Effector memory CD4-positive, alpha-beta T cell (primary cell): ENCODE results near the gene NUFIP2.

Source experiments
- DNase-seq, 3 donors: peaks; one replicate each; pipeline ENCODE4 v3.0.0-alpha.2; 2020
- H3K27ac ChIP-seq: 2 replicates; pipeline ENCODE4 v1.7.0; 2013; ENCODE audit warnings: mild to moderate bottlenecking, low read length, moderate library complexity; ENCODE audit not compliant: insufficient read depth, poor library complexity, severe bottlenecking
- H3K27me3 ChIP-seq: replicated peaks from 2 replicates; pipeline ENCODE4 v1.7.0; 2013; ENCODE audit warnings: mild to moderate bottlenecking, low read length; ENCODE audit not compliant: insufficient read depth, control insufficient read depth, poor library complexity, severe bottlenecking
- H3K36me3 ChIP-seq: 2 replicates; pipeline ENCODE4 v1.7.0; 2013; ENCODE audit warnings: mild to moderate bottlenecking, low read length, moderate library complexity; ENCODE audit not compliant: control insufficient read depth, insufficient read depth
- H3K4me1 ChIP-seq: 2 replicates; pipeline ENCODE4 v1.7.0; 2013; ENCODE audit warnings: low read length, mild to moderate bottlenecking; ENCODE audit not compliant: control insufficient read depth, insufficient read depth, poor library complexity, severe bottlenecking
- H3K4me3 ChIP-seq: 2 replicates; pipeline ENCODE4 v1.7.0; 2013; ENCODE audit warnings: low read length, low read depth, mild to moderate bottlenecking; ENCODE audit not compliant: insufficient read depth, poor library complexity, severe bottlenecking
- H3K9me3 ChIP-seq: 2 replicates; pipeline ENCODE4 v1.7.0; 2013; ENCODE audit warnings: mild to moderate bottlenecking, low read length, moderate library complexity; ENCODE audit not compliant: control insufficient read depth

NUFIP2 gene

DNA sequence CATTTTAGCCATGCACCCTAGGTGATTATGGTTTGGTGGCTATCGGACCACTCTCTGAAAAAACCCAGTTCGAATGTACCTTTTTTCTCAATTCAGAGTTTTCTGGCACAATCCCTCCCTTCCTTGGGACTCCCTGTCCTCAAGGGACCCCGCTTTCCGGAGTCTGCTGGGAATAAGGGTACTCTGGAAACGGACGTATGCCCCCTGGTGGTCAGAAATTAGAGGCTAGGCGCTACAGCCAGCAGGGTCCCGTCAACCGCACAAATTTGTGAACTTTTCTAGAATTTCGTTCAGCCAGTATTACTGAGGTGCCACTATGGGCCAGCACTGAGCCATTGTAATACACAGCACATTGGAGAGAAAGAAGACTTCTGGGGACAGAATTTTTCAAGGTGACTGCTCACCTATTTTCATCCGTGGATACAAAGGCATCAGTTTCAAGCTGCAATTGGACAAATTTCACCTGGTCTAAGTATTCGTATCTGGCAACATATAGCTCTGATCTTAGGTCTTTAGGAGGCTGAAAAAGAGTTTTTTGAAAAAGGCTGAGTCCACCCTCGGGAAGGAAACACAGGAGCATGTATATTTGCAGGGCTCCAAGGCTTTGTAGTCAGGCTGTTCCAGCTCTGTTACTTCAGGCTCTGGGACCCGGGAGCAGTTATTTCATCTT, 74.4 kb downstream of the NUFIP2 start:
- Histone ChIP-seq H3K27me3 (no peaks in the 10 kb centered on the region), H3K4me3 (no peak overlapping the region), H3K9me3 (no peaks in the 10 kb centered on the region), H3K27ac (no peak overlapping the region), H3K4me1 (peaks cover 4% of the 10 kb centered on the region), H3K36me3 (no peaks in the 10 kb centered on the region)
- DNase-seq, result peak; percentile 36 to 58 (median 37)

DNA sequence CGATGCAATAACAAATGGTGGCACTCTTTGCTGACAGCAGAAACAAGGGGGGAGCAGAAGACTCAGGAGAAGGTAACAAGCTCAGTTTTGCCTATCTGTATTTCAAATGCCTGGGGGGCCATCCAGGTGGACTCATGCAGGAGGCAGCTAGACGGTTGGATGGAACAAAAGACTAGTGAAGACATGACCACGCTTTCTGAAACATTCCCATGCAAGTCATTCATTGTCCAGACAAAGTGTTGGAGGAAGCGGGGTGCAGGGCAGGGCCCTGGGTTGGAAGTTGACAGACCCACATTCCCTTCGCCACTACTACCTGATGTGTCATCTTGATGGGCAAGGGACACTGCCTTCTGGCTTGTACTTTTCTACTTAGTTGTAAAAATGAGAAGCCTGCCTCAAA, 77.1 kb downstream of the NUFIP2 start:
- H3K9me3 ChIP-seq, result no peaks in the 10 kb centered on the region
- no peaks in the 10 kb centered on the region for H3K27me3 ChIP-seq
- H3K27ac ChIP-seq, result no peak overlapping the region
- peaks cover 4% of the 10 kb centered on the region for H3K4me1 ChIP-seq
- H3K4me3 ChIP-seq, result no peak overlapping the region
- DNase-seq, result no peak
- no peaks in the 10 kb centered on the region for H3K36me3 ChIP-seq

DNA sequence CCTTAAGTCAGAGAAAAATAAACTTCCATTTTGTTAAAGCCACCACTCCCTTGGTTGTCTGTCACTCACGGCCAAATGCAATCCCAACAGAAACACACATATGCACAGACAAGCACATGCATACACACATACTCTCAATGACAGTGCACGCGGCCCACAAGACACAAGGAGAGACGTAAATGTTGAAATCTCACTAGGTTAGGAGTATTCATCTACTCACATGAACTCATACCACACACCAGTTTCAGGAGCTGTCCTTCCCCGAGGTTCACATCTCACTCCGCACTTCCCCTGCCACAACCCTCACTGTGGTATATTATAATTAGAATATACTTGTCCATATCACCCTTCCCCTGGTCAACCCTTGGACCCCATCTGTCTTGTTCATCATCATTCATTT, 77.8 kb downstream of the NUFIP2 start:
- Histone ChIP-seq H3K36me3 (no peaks in the 10 kb centered on the region), H3K27ac (no peak overlapping the region), H3K4me1 (peaks cover 4% of the 10 kb centered on the region), H3K4me3 (no peak overlapping the region), H3K27me3 (no peaks in the 10 kb centered on the region), H3K9me3 (no peaks in the 10 kb centered on the region)
- DNase-seq, result no peak

DNA sequence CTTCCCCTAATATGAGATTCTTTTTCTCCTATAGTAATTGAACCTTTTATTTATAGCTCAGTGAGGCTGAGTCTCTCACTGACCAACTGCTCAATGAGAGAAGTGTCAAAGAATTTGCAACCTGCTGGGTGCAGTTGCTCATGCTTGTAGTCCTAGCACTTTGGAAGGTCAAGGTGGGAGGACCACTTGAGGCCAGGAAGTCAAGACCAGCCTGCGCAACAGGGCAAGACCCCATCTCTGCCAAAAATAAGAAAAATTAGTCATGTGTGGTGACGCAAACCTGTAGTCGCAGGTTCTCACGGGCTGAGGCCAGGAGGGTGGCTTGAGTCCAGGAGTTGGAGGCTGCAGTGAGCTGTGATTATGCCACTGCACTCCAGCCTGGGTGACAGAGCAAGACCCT, 78.2 kb downstream of the NUFIP2 start:
- Histone ChIP-seq H3K27me3 (no peaks in the 10 kb centered on the region), H3K36me3 (no peaks in the 10 kb centered on the region), H3K9me3 (no peaks in the 10 kb centered on the region), H3K4me3 (no peak overlapping the region), H3K27ac (no peak overlapping the region), H3K4me1 (peaks cover 4% of the 10 kb centered on the region)
- DNase-seq, result no peak

DNA sequence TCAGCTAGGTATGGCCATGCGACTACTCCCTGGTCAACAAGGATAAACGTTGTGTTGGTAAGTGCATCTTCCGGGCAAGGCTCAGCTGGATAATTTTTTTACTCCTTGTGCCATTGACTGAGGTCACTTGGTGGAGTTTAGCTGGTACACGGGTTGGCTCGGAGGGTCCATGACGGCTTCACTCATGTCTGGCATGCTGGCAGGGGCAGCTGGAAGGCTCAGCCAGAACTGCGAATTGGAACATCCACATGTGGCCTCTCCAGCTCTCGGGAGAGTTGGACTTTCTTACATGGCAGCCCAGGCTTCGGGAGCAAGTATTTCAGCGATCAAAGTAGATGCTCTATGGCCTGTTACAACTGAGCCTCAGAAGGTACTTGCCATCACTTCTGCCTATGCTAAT, 78.8 kb downstream of the NUFIP2 start:
- no peaks in the 10 kb centered on the region for H3K27me3 ChIP-seq
- peaks cover 4% of the 10 kb centered on the region for H3K4me1 ChIP-seq
- H3K36me3 ChIP-seq, result no peaks in the 10 kb centered on the region
- no peaks in the 10 kb centered on the region for H3K9me3 ChIP-seq
- no peak for DNase-seq
- H3K4me3 ChIP-seq, result no peak overlapping the region
- no peak overlapping the region for H3K27ac ChIP-seq

DNA sequence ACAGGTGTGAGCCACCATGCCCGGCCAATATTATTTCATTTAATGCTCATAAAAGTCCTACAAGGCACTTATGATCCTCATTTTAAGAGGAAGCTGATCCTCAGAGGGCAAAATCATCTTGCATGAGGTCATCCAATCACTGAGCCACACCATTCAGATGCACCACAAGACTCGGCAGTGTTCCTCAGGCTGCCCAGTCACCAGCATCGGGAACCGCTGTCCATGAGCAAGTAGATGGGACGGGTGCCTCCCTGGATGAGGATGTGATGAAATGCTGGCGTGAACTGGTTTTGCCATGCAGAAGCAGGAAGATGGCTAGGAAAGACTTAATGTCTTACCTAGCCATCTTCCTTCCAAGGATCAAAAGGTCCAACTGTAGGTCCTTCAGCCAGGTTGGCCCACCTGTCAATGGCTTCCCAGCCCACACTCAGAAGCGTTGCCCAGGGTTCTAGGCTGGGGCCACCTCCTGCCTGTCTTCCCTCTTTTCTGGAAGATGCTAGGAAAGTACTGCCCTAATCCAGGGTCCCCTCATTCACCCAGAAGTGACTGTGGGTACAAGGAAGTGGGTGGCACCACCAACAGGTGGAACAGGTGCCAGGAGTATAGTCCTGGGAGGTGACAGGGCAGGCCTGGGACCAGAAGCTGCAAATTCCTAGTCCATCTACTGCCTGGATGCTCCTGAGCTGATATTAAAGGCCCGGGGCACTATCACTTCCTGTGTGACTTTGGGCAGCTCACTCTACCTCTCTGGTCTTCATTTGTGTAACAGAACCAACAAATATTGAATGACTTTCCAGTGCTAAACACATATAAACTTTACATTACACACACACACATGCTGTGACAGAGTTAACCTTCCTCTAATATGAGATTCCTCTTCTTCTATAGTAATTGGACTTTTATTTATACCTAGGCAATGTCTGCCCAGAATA, 79.5 kb downstream of the NUFIP2 start:
- H3K36me3 ChIP-seq, result no peaks in the 10 kb centered on the region
- peaks cover 3% of the 10 kb centered on the region for H3K4me1 ChIP-seq
- H3K27me3 ChIP-seq, result no peaks in the 10 kb centered on the region
- H3K9me3 ChIP-seq, result no peaks in the 10 kb centered on the region
- DNase-seq, result no peak
- no peak overlapping the region for H3K27ac ChIP-seq
- H3K4me3 ChIP-seq, result no peak overlapping the region

DNA sequence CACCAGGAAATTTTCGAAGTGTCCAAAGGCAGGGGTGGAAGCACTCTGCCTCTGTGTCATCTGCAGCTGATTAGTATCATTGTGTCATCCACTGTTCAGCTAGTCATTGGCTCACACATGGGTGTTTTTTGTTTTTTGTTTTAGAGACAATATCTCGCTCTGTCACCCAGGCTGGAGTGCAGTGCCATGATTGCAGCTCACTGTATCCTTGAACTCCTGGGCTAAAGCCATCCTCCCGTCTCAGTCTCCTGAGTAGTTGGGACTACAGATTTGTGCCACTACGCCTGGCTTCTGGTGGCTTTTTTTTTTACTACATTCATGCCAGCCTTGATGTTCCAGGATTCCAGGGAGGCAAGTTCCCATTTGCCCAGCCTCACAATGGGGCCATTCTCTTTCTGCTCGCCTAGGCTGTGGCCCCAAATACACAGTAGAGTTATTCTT, 81.2 kb downstream of the NUFIP2 start:
- H3K36me3 ChIP-seq, result no peaks in the 10 kb centered on the region
- no peaks in the 10 kb centered on the region for H3K27me3 ChIP-seq
- H3K27ac ChIP-seq, result no peak overlapping the region
- no peaks in the 10 kb centered on the region for H3K9me3 ChIP-seq
- no peaks in the 10 kb centered on the region for H3K4me1 ChIP-seq
- no peak for DNase-seq
- H3K4me3 ChIP-seq, result no peak overlapping the region

DNA sequence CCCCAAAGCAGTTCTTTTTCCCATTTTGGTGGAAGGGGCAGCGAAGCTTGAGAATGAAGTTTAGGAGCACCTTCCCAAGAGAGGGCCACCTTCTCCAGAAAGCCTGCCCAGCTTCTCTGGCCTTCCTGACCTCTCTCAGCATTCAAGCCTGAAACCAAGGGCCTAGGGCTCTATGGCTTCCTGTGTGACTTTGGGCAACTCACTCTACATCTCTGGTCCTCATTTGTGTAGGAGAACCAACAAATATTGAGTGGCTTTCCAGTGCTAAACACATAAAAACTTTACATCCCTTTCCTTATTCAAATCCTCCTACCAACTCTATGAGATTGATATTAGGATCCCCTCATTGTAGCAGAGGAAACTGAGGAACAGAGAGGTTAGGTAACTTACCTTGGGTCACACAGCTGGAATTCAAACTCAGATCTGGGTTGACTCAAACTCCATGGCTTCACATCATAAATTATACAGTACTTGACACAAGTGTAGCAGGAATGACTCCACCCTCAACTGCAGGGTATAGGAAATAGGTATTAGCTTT, 81.8 kb downstream of the NUFIP2 start:
- DNase-seq, result no peak
- Histone ChIP-seq H3K9me3 (no peaks in the 10 kb centered on the region), H3K4me3 (no peak overlapping the region), H3K4me1 (no peaks in the 10 kb centered on the region), H3K27ac (no peak overlapping the region), H3K36me3 (no peaks in the 10 kb centered on the region), H3K27me3 (no peaks in the 10 kb centered on the region)

DNA sequence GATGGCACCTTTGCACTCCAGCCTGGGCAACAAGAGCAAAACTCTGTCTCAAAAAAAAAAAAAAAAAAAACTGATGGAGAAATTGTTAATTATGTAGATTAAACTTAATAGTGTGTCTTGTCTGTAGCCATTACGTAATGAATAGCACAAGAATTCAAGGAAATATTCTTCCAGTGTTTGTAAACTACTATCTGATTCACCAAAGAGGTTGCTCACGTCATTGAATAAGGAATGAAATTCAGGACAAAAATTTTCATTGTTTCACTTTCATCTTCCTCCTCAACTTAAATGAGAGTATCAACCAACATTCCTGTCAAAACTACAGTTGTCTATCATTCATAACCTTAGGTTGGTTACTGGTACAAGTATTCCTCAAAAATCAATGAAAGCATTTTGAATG, 83.1 kb downstream of the NUFIP2 start:
- no peak for DNase-seq
- no peak overlapping the region for H3K4me3 ChIP-seq
- H3K9me3 ChIP-seq, result no peaks in the 10 kb centered on the region
- no peak overlapping the region for H3K27ac ChIP-seq
- H3K27me3 ChIP-seq, result no peaks in the 10 kb centered on the region
- H3K36me3 ChIP-seq, result no peaks in the 10 kb centered on the region
- H3K4me1 ChIP-seq, result no peaks in the 10 kb centered on the region

DNA sequence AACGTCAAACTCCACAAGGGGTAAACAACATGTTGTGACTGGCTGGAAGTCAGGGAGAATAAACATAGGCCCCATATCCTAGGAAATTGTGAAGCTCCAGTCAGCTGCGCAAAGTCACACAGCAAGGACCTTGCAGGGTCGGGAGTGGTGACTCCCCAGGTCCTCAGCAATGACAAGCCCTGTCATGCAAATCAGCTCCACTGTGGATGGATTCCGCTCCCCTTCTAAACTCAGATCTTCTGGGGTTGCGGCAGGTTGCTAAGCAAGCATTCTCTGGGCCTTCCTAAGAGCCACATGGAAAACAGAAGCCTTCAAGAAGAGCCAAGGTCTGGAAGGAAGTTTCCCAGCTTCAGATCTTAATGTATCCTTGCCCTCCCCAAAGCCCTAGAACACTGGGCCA, 84.9 kb downstream of the NUFIP2 start:
- H3K27me3 ChIP-seq, result no peaks in the 10 kb centered on the region
- no peaks in the 10 kb centered on the region for H3K9me3 ChIP-seq
- no peak overlapping the region for H3K27ac ChIP-seq
- no peaks in the 10 kb centered on the region for H3K4me1 ChIP-seq
- DNase-seq, result no peak
- H3K4me3 ChIP-seq, result no peak overlapping the region
- H3K36me3 ChIP-seq, result no peaks in the 10 kb centered on the region
